ENCODE measurements around the gene ZNF667.

The ZNF667 gene

GRCh38 chr19:56476651-56477428 is at the start of gene ZNF667:
Gene ZNF667, minus strand, starts transcription at chr19:56477345. Its CDS starts 14,975 bp downstream, at chr19:56462370.
- no peak for DNase-seq

GRCh38 chr19:56525214-56525860 is 48.2 kb upstream of the ZNF667 start:
- no peak for DNase-seq

GRCh38 chr19:56508290-56508778 is 31.2 kb upstream of the ZNF667 start:
- peak; percentile 45 for DNase-seq

- peak; percentile 95 for DNase-seq
Observed at GRCh38 chr19:56507446-56508289, 30.5 kb upstream of the ZNF667 start, which contains the start of gene ZNF471. Gene ZNF471, plus strand, starts transcription at chr19:56507855. Its CDS starts 3,717 bp downstream, at chr19:56511572.

- no peak for DNase-seq
Observed at GRCh38 chr19:56504581-56504980, 27.4 kb upstream of the ZNF667 start.

- no peak for DNase-seq
Observed at GRCh38 chr19:56491399-56491798, 14.3 kb upstream of the ZNF667 start.

- DNase-seq, result no peak
Observed at GRCh38 chr19:56477429-56478338, 539 bp upstream of the ZNF667 start.

- no peak for DNase-seq
Observed at GRCh38 chr19:56476093-56476492, 1.1 kb downstream of the ZNF667 start.

- DNase-seq, result no peak
Observed at GRCh38 chr19:56474308-56474707, 2.8 kb downstream of the ZNF667 start.

- DNase-seq, result no peak
Observed at GRCh38 chr19:56441206-56441792, 35.8 kb downstream of the ZNF667 start.

GRCh38 chr19:56423985-56424353 is 53.2 kb downstream of the ZNF667 start:
- DNase-seq, result no peak

GRCh38 chr19:56423276-56423984 is 53.7 kb downstream of the ZNF667 start:
- no peak for DNase-seq

GRCh38 chr19:56405062-56405461 is 72.1 kb downstream of the ZNF667 start:
- no peak for DNase-seq

- DNase-seq, result peak; percentile 26
Observed at GRCh38 chr19:56404705-56405056, 72.5 kb downstream of the ZNF667 start.

- peak; percentile 95 for DNase-seq
Observed at GRCh38 chr19:56403764-56404704, 73.1 kb downstream of the ZNF667 start, which contains the start of gene ZNF583. Gene ZNF583, plus strand, starts transcription at chr19:56404332. Its CDS starts 2,783 bp downstream, at chr19:56407115.

- DNase-seq, result no peak
Observed at GRCh38 chr19:56403261-56403660, 73.9 kb downstream of the ZNF667 start.

- DNase-seq, result no peak
Observed at GRCh38 chr19:56400485-56400884, 76.7 kb downstream of the ZNF667 start.

- DNase-seq, result no peak
Observed at GRCh38 chr19:56398809-56399208, 78.3 kb downstream of the ZNF667 start.

GRCh38 chr19:56393119-56394012 is 83.8 kb downstream of the ZNF667 start, which contains the start of gene ZNF582:
Gene ZNF582, minus strand, starts transcription at chr19:56393534. Its CDS starts 1,782 bp downstream, at chr19:56391752.
- peak; percentile 95 for DNase-seq

Measured in NCI-H69 (cell line).